Ammon's horn (tissue), 1 donor: ENCODE measurements around the gene GH2.
A peak's percentile ranks its signal among the peaks of the same experiment; 100 is the strongest.
"Not testable (repeated sequence)": the region's sequence is repeated elsewhere in the genome, so short reads cannot be mapped to it uniquely, and the experiment has no call there.

Source experiments
- DNase-seq: peaks from one replicate; pipeline ENCODE4 v3.0.0-alpha.2; 2016; ENCODE audit warnings: low spot score

GH2 gene

GRCh38 chr17:63873577-63873976, 8.2 kb downstream of the GH2 start, which contains the start of gene CSH2:
Gene CSH2, minus strand, starts transcription at chr17:63873677. Its CDS starts 63 bp downstream, at chr17:63873614.
- DNase-seq = not testable (repeated sequence)

GRCh38 chr17:63871646-63872365, 9.9 kb downstream of the GH2 start:
- not testable (repeated sequence) for DNase-seq

GRCh38 chr17:63870292-63870665, 11.5 kb downstream of the GH2 start:
- DNase-seq = not testable (repeated sequence)

- DNase-seq = not testable (repeated sequence)
Observed at GRCh38 chr17:63869491-63870291, 12.1 kb downstream of the GH2 start.

- not testable (repeated sequence) for DNase-seq
Observed at GRCh38 chr17:63866625-63867024, 15.1 kb downstream of the GH2 start.

- DNase-seq = no peak
Observed at GRCh38 chr17:63859257-63859656, 22.5 kb downstream of the GH2 start.

GRCh38 chr17:63856425-63856824, 25.3 kb downstream of the GH2 start:
- DNase-seq = not testable (repeated sequence)

GRCh38 chr17:63855185-63855584, 26.6 kb downstream of the GH2 start:
- no peak for DNase-seq

GRCh38 chr17:63854709-63855108, 27.0 kb downstream of the GH2 start:
- DNase-seq = no peak

- no peak for DNase-seq
Observed at GRCh38 chr17:63853260-63853659, 28.5 kb downstream of the GH2 start.

GRCh38 chr17:63850401-63850800, 31.3 kb downstream of the GH2 start:
- no peak for DNase-seq

GRCh38 chr17:63848834-63849689, 32.7 kb downstream of the GH2 start:
- peak; percentile 91 for DNase-seq

GRCh38 chr17:63847525-63848249, 34.1 kb downstream of the GH2 start:
- no peak for DNase-seq

GRCh38 chr17:63845509-63845908, 36.2 kb downstream of the GH2 start:
- no peak for DNase-seq

- no peak for DNase-seq
Observed at GRCh38 chr17:63843910-63844677, 37.6 kb downstream of the GH2 start.

- not testable (repeated sequence) for DNase-seq
Observed at GRCh38 chr17:63843387-63843888, 38.3 kb downstream of the GH2 start.

- DNase-seq = peak; percentile 99
Observed at GRCh38 chr17:63842540-63843386, 39.0 kb downstream of the GH2 start, which contains the start of gene SMARCD2. Gene SMARCD2, minus strand, starts transcription at chr17:63842685. Its CDS starts 11 bp downstream, at chr17:63842674.

GRCh38 chr17:63842173-63842539, 39.6 kb downstream of the GH2 start:
- DNase-seq = no peak

- peak; percentile 62 for DNase-seq
Observed at GRCh38 chr17:63841350-63842172, 40.2 kb downstream of the GH2 start.
